HG03064 (cell line): ENCODE data around the gene LRIF1.

Experiments used
- ATAC-seq: cut with Tn5 transposase; IDR thresholded peaks from one replicate; pipeline ENCODE4 v1.9.1; 2021; ENCODE audit warnings: low read depth; ENCODE audit not compliant: unreplicated experiment

The LRIF1 gene

GRCh38 chr1:110898734-110899457 lies 64.8 kb downstream of the LRIF1 start:
- no peak for ATAC-seq

GRCh38 chr1:110897681-110898080 lies 66.0 kb downstream of the LRIF1 start:
- no peak for ATAC-seq
